GM21367 (cell line): ENCODE results near the gene TCF19.
"Not testable (repeated sequence)": the region's sequence is repeated elsewhere in the genome, so short reads cannot be mapped to it uniquely, and the experiment has no call there.

ENCODE experiments used
- ATAC-seq: cut with Tn5 transposase; IDR thresholded peaks from one replicate; pipeline ENCODE4 v1.9.1; 2021; ENCODE audit not compliant: unreplicated experiment

Gene TCF19

GRCh38 chr6:31161216-31162126 lies 3.1 kb downstream of the TCF19 start:
- ATAC-seq: no peak

GRCh38 chr6:31162463-31163165 lies 4.2 kb downstream of the TCF19 start:
- ATAC-seq: no peak

- ATAC-seq: no peak
These were observed 5.5 kb downstream of the TCF19 start for GRCh38 chr6:31163922-31164321.

GRCh38 chr6:31164475-31165063 lies 6.2 kb downstream of the TCF19 start:
- not testable (repeated sequence) for ATAC-seq

- ATAC-seq: peak; percentile 62
These were observed 6.9 kb downstream of the TCF19 start for GRCh38 chr6:31165064-31165832.

DNA sequence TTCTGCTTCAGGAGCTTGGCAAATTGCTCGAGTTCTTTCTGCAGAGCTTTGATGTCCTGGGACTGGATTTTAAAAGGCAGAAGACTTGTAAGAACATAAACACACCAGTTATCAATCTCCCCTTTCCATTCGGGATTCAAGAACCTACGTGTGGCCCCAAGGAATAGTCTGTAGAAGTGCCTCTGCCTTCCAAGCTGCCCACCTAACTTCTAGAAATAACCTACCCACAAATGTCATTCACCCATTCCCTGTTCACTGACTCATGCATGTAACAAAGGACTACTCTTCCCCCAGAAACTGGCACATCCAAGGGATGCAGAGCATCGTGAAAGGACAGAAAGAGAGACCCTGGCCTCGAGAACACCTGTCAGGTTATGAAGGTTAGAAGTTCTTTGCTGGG lies 7.6 kb downstream of the TCF19 start:
- ATAC-seq: no peak

- ATAC-seq: no peak
These were observed 10.2 kb downstream of the TCF19 start for GRCh38 chr6:31168606-31169005.

DNA sequence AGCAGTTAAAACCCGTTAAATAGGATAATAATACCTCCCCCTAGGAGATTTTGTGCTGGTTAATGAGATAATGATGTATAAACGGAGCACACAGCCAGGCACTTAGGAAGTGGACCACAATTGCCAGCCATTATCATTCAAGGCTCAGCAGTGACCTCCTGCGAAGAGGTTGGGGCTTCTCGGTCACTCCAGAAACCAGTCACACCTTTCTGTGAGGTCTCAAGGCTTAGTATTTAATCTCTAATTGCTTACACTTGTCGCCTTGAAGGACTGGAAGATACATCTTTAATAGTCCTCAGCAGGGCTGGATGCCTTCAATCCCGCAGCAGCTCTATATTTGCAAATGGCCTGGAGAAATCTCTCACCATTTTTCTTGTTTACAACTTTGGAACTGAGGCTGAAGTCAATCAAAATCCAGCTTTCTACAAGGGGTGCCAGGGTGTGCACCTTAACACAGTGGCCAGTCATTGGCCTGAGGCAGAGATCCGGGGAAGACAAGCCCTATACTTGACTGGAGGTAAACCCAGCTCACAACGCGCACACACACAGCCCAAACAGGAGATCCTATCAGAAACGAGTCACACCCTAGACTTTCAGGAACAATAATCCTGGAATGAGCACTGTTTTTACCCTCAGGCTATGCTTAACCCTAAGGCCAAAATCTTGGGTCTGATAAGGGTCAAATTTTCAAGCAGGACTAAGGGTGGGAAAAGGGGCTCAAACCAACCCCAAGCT lies 10.9 kb downstream of the TCF19 start:
- no peak for ATAC-seq

- not testable (repeated sequence) for ATAC-seq
These were observed 11.6 kb downstream of the TCF19 start for GRCh38 chr6:31169858-31170599.

- ATAC-seq: no peak
These were observed 12.2 kb downstream of the TCF19 start, which contains the start of gene POU5F1 for GRCh38 chr6:31170600-31170881. TSS of gene POU5F1 (minus strand) at chr6:31170682. CDS start at chr6:31170620, 62 bp downstream.

- no peak for ATAC-seq
These were observed 12.7 kb downstream of the TCF19 start for GRCh38 chr6:31170987-31171671.

DNA sequence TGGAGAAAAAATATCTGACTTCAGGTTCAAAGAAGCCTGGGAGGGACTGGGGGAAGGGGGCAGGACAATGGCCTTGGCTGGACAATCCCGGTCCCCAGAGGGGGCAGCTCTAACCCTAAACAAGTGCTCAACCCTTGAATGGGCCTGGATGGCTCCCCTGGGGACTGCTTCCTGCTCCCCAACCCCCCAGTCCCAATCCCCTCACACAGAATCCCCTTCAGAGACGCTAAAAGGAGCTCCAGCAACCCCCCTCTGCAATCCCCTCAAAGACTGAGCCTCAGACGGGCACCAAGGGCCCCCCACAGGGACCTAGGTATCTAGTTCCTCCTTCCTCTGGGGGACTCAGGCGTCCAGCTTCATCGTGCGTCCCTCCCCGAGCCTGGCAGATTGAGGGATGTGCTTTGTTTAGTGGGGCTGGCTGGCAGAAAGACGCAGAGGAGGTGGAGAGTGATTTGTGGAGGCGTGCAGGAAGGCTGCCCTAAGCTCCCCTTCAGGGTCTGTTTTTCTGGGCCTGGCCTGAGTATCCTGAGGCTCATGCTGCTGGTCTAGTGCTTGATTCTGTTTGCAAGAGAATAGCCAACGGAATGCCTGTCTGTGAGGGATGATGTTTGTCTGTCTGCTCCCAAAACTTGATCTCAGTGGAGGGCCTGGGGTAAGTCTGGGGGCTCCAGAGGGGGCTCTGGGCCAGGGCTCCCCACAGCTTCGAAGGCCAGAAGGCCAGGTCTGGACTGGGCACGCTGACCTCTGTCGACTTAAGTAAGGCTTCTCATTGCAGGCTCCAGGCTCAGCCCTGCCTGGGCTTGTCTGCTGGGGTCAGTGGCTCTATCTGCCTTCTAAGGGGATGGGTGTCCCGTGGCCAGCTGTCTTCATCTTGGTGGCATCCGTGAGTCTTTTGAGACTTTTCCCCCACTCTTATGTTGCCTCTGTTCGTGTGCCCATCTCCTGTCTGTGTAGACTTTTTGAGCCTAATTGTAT lies 13.8 kb downstream of the TCF19 start:
- no peak for ATAC-seq

GRCh38 chr6:31172973-31173384 lies 14.6 kb downstream of the TCF19 start:
- no peak for ATAC-seq

DNA sequence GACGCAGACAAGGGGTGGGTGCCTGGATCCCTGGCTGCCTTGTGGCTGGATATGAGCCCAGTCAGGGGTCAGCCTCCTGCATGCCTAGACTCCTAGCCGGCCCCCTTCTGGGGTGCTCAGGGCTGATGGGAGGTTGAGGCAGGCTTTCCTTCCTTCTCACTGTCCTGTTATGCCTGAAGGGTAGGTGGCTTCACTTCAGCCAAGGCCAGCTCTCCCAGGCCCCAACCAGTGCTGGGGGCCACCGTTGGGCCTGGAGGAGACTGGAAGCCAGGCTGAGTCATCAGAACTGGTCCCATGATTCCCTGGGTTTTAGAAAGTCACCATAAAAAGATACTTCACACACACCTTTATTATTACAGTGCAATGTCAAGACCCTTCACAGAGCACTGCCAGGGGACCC lies 15.0 kb downstream of the TCF19 start:
- ATAC-seq: no peak

DNA sequence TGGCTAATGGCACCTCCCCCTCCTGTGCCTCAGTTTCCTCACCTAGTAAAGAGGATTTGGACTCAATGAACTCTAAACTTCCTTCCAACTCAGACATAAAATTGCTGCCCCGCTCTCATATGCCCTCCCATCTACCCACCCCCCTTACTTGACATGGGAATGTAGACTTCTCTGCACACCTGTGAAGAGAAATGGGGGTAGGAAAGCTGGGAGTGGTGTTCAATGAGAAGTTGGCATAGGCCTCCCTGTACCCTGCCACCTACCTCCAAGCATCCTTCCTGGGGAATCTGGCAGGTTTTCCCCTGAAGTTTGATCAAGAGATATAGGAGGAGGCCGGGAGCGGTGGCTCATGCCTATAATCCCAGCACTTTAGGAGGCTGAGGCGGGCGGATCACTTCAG lies 16.0 kb downstream of the TCF19 start:
- no peak for ATAC-seq

- no peak for ATAC-seq
These were observed 17.6 kb downstream of the TCF19 start for GRCh38 chr6:31175971-31176370.

GRCh38 chr6:31178143-31179041 lies 20.0 kb downstream of the TCF19 start:
- no peak for ATAC-seq
